WTC11 (cell line): ENCODE results near the gene APOH. TPM values are rescaled to one million over a fixed set of nuclear protein-coding genes. Genes with fewer than 3 reads are reported as not detected.

Source experiments
- ATAC-seq: fragments of 200-7000 bp; cut with Tn5 transposase; 2 replicates; pipeline ENCODE4 v1.10.0; 2021; ENCODE audit warnings: mild to moderate bottlenecking, moderate library complexity
- CTCF ChIA-PET: fragments of 300-600 bp; sonication (Branson Sonifier 250); formaldehyde crosslinking; loops from one replicate; lab custom pipeline; 2021; ENCODE audit warnings: antibody characterized with exemption; lab: Charles Lee
- POLR2A ChIA-PET: fragments of 350-600 bp; sonication (Branson Sonifier 250); formaldehyde crosslinking; loops from one replicate; lab custom pipeline; 2021; ENCODE audit warnings: antibody characterized with exemption; lab: Charles Lee
- DNase-seq: peaks from one replicate; pipeline ENCODE4 v3.0.0; 2021; ENCODE audit warnings: low spot score
- H3K27ac Mint-ChIP-seq: 2 replicates; pipeline ENCODE4 v1.8.0; 2021; ENCODE audit warnings: mixed read lengths
- H3K27me3 Mint-ChIP-seq: 2 replicates; pipeline ENCODE4 v1.8.0; 2021; ENCODE audit warnings: low read depth, mild to moderate bottlenecking, moderate library complexity, mixed read lengths
- H3K36me3 Mint-ChIP-seq: 2 replicates; pipeline ENCODE4 v1.8.0; 2021; ENCODE audit warnings: mixed read lengths
- H3K4me1 Mint-ChIP-seq: 2 replicates; pipeline ENCODE4 v1.8.0; 2022; ENCODE audit warnings: mixed read lengths
- H3K4me3 Mint-ChIP-seq: 2 replicates; pipeline ENCODE4 v1.8.0; 2021; ENCODE audit warnings: mild to moderate bottlenecking, moderate library complexity, mixed read lengths
- H3K9me3 Mint-ChIP-seq: 2 replicates; pipeline ENCODE4 v1.8.0; 2021; ENCODE audit warnings: mixed read lengths
- ATF3 ChIP-seq: sonication (generic); formaldehyde crosslinking; conservative IDR thresholded peaks from 2 replicates; pipeline ENCODE4 v1.8.1; 2022; ENCODE audit warnings: mild to moderate bottlenecking, missing genetic modification reagents
- GABPB1 ChIP-seq: sonication (generic); formaldehyde crosslinking; IDR thresholded peaks from 2 replicates; pipeline ENCODE4 v1.8.1; 2023; ENCODE audit warnings: mild to moderate bottlenecking, missing genetic modification reagents
- GTF2I ChIP-seq: fragments of 250-450 bp; sonication (Bioruptor Pico); conservative IDR thresholded peaks from 2 replicates; pipeline ENCODE4 v1.4.0; 2021; ENCODE audit warnings: mild to moderate bottlenecking
- IRF2 ChIP-seq: sonication (generic); formaldehyde crosslinking; IDR thresholded peaks from 2 replicates; pipeline ENCODE4 v1.8.0; 2022; ENCODE audit warnings: low read depth, missing genetic modification reagents, borderline replicate concordance
- JUN ChIP-seq: sonication (generic); formaldehyde crosslinking; IDR thresholded peaks from 2 replicates; pipeline ENCODE4 v1.8.0; 2023; ENCODE audit warnings: mild to moderate bottlenecking, missing genetic modification reagents
- KAT7 ChIP-seq: sonication (generic); formaldehyde crosslinking; IDR thresholded peaks from 2 replicates; pipeline ENCODE4 v1.8.1; 2023; ENCODE audit warnings: missing genetic modification reagents, mild to moderate bottlenecking, borderline replicate concordance
- MLX ChIP-seq: sonication (generic); formaldehyde crosslinking; IDR thresholded peaks from 2 replicates; pipeline ENCODE4 v1.8.1; 2023; ENCODE audit warnings: mild to moderate bottlenecking, missing genetic modification reagents, moderate library complexity
- RORB ChIP-seq: fragments of 250-450 bp; sonication (Bioruptor Pico); IDR thresholded peaks from 2 replicates; pipeline ENCODE4 v1.9.0; 2021; ENCODE audit warnings: mild to moderate bottlenecking
- STAT6 ChIP-seq: sonication (generic); formaldehyde crosslinking; conservative IDR thresholded peaks from 2 replicates; pipeline ENCODE4 v1.8.1; 2023; ENCODE audit warnings: mild to moderate bottlenecking, low read depth, missing genetic modification reagents, moderate library complexity
- TCF7 ChIP-seq: sonication (generic); formaldehyde crosslinking; IDR thresholded peaks from 2 replicates; pipeline ENCODE4 v1.8.0; 2022; ENCODE audit warnings: mild to moderate bottlenecking, low read depth, missing genetic modification reagents, moderate library complexity
- ZNF425 ChIP-seq: fragments of 250-450 bp; sonication (Bioruptor Pico); conservative IDR thresholded peaks from 2 replicates; pipeline ENCODE4 v1.9.0; 2021; ENCODE audit warnings: mild to moderate bottlenecking
- ZNF532 ChIP-seq: fragments of 250-450 bp; sonication (Bioruptor Pico); IDR thresholded peaks from 2 replicates; pipeline ENCODE4 v1.9.0; 2021; ENCODE audit warnings: mild to moderate bottlenecking, borderline replicate concordance
- ZNF671 ChIP-seq: fragments of 250-450 bp; sonication (Bioruptor Pico); IDR thresholded peaks from 2 replicates; pipeline ENCODE4 v1.8.0; 2021; ENCODE audit warnings: mild to moderate bottlenecking
- ZSCAN18 ChIP-seq: fragments of 250-450 bp; sonication (Bioruptor Pico); IDR thresholded peaks from 2 replicates; pipeline ENCODE4 v2.1.2; 2022; ENCODE audit warnings: mild to moderate bottlenecking, moderate library complexity
- total RNA-seq: library from RNA; stranded (reverse); gene quantifications from 3 replicates; pipeline ENCODE4 v1.2.3, GENCODE V29; 2021

Gene APOH
- total RNA-seq, 1 experiment from 2014 or later, result 1.2 TPM

- TF ChIP-seq ATF3 (CRISPR knock-in tag) (no peak), TCF7 (no peak)
- TF ChIP-seq, all 79 proteins: peak for 0
Observed at GRCh38 chr17:66183529-66183928, 45.7 kb downstream of the APOH start (continued).

GRCh38 chr17:66178642-66179041 lies 50.6 kb downstream of the APOH start:
- Mint-ChIP-seq H3K27me3 (no peaks in the 10 kb centered on the region; the same call in 1 of the 2 replicates), H3K4me3 (no peak overlapping the region), H3K27ac (no peak overlapping the region), H3K9me3 (no peaks in the 10 kb centered on the region), H3K4me1 (no peaks in the 10 kb centered on the region), H3K36me3 (no peaks in the 10 kb centered on the region)
- POLR2A ChIA-PET, result no interaction called here
- no peak for ATAC-seq
- DNase-seq, result no peak
- CTCF ChIA-PET, result no interaction called here
- TF ChIP-seq ZNF425, result no peak
- no peak for TF ChIP-seq JUN
- no peak for TF ChIP-seq ZNF671 (CRISPR knock-in tag)
- no peak for TF ChIP-seq ZSCAN18 (CRISPR knock-in tag)
- no peak for TF ChIP-seq MLX
- TF ChIP-seq IRF2 (CRISPR knock-in tag), result no peak

- Mint-ChIP-seq H3K27me3 (no peaks in the 10 kb centered on the region; the same call in 1 of the 2 replicates), H3K36me3 (no peaks in the 10 kb centered on the region), H3K9me3 (no peaks in the 10 kb centered on the region), H3K4me3 (no peak overlapping the region), H3K4me1 (no peaks in the 10 kb centered on the region), H3K27ac (no peak overlapping the region)
- ChIA-PET POLR2A (no interaction called here), CTCF (no interaction called here)
- ATAC-seq, result no peak
- TF ChIP-seq GTF2I (CRISPR knock-in tag), result no peak
- no peak for TF ChIP-seq STAT6 (CRISPR knock-in tag)
- TF ChIP-seq KAT7, result no peak
- no peak for TF ChIP-seq RORB
- TF ChIP-seq GABPB1, result no peak
- TF ChIP-seq ZNF532, result no peak
- TF ChIP-seq ZSCAN18 (CRISPR knock-in tag), result no peak
- DNase-seq, result no peak
Observed at GRCh38 chr17:66177048-66177447, 52.2 kb downstream of the APOH start.
